ENCODE measurements around the gene PER2.

- TF ChIP-seq CTCF (IDR thresholded peaks at IDR 0.05) (no peak), POLR2A (IDR thresholded peaks at IDR 0.05) (no peak)
Measured at GRCh38 chr2:238302087-238302486, 13.7 kb upstream of the PER2 start.
